SK-N-SH (cell line): ENCODE results near the gene COL23A1. TPM values are rescaled to one million over a fixed set of nuclear protein-coding genes. Genes with fewer than 3 reads are reported as not detected.

Experiments used
- CTCF ChIA-PET: fragments of 300-600, 350-600 bp; formaldehyde crosslinking; extraction: SDS; loops from one replicate; lab custom pipeline; 2021; lab: Yijun Ruan, JAX
- POLR2A ChIA-PET: fragments of 350-600 bp; sonication (Branson Sonifier 250); formaldehyde crosslinking; extraction: SDS; loops from one replicate; lab custom pipeline; 2020; ENCODE audit warnings: antibody characterized with exemption, inconsistent platforms; lab: Yijun Ruan, JAX
- DNase-seq: peaks from one replicate; pipeline ENCODE4 v3.0.0; 2012
- H2AFZ ChIP-seq: fragments of 200-600 bp; sonication (generic); 2 replicates; pipeline ENCODE4 v1.8.1; 2016; ENCODE audit warnings: antibody characterized with exemption, mild to moderate bottlenecking, low read depth
- H3F3A ChIP-seq: fragments of 200-600 bp; sonication (generic); replicated peaks from 2 replicates; pipeline ENCODE3; 2016; ENCODE audit warnings: antibody characterized with exemption, mild to moderate bottlenecking; ENCODE audit not compliant: insufficient read depth
- H3K27ac ChIP-seq, 2 experiments: fragments of 200-500 bp in 1 of 2; fragments of 200-600 bp in 1 of 2; sonication (Bioruptor generic) in 1 of 2; sonication (generic), shearing (Covaris generic) in 1 of 2; 2 replicates each; pipeline versions ENCODE4 v1.5.1 to v1.6.1; 2014 to 2016; ENCODE audit warnings: low read depth in 2 of 2, inconsistent platforms in 1 of 2, low read length in 1 of 2, mild to moderate bottlenecking in 1 of 2, mixed read lengths in 1 of 2
- H3K27me3 ChIP-seq: fragments of 200-600 bp; sonication (generic), shearing (Covaris generic); 2 replicates; pipeline ENCODE4 v1.6.1; 2016; ENCODE audit warnings: mixed run types; ENCODE audit not compliant: insufficient read depth
- H3K36me3 ChIP-seq, 2 experiments: fragments of 200-500 bp in 1 of 2; fragments of 200-600 bp in 1 of 2; sonication (Bioruptor generic) in 1 of 2; sonication (generic) in 1 of 2; replicated peaks in 1 of 2; 2 replicates each; pipeline versions ENCODE3 to v1.5.1; 2014 to 2016; ENCODE audit warnings: low read length in 1 of 2, mild to moderate bottlenecking in 1 of 2; ENCODE audit not compliant: insufficient read depth in 2 of 2, control insufficient read depth in 1 of 2
- H3K4me1 ChIP-seq, 2 experiments: fragments of 200-500 bp in 1 of 2; fragments of 200-600 bp in 1 of 2; sonication (Bioruptor generic) in 1 of 2; sonication (generic), shearing (Covaris generic) in 1 of 2; 2 replicates each; pipeline versions ENCODE4 v1.5.1 to v1.6.1; 2014 to 2016; ENCODE audit warnings: low read depth in 1 of 2, low read length in 1 of 2, mixed run types in 1 of 2; ENCODE audit not compliant: insufficient read depth in 2 of 2, control insufficient read depth in 1 of 2
- H3K4me2 ChIP-seq: fragments of 200-600 bp; sonication (generic), shearing (Covaris generic); 2 replicates; pipeline ENCODE4 v1.6.1; 2017; ENCODE audit warnings: mixed run types
- H3K4me3 ChIP-seq, 2 experiments: fragments of 200-500 bp in 1 of 2; fragments of 200-600 bp in 1 of 2; sonication (Bioruptor generic) in 1 of 2; sonication (generic), shearing (Covaris generic) in 1 of 2; 2 replicates each; pipeline versions ENCODE4 v1.5.1 to v1.8.1; 2014 to 2016; ENCODE audit warnings: low read depth in 2 of 2, inconsistent platforms in 1 of 2, low read length in 1 of 2, mild to moderate bottlenecking in 1 of 2, mixed read lengths in 1 of 2, moderate library complexity in 1 of 2
- H3K79me2 ChIP-seq: fragments of 200-600 bp; sonication (generic); 2 replicates; pipeline ENCODE4 v1.8.1; 2017; ENCODE audit warnings: mild to moderate bottlenecking; ENCODE audit not compliant: insufficient read depth
- H3K9ac ChIP-seq: fragments of 200-600 bp; sonication (generic); 2 replicates; pipeline ENCODE4 v1.6.1; 2017; ENCODE audit warnings: mixed run types
- H3K9me2 ChIP-seq: fragments of 200-600 bp; sonication (generic); 2 replicates; pipeline ENCODE4 v1.6.1; 2017; ENCODE audit warnings: mixed run types
- H3K9me3 ChIP-seq: fragments of 200-600 bp; sonication (generic); 2 replicates; pipeline ENCODE4 v1.6.1; 2017; ENCODE audit warnings: mixed run types, mild to moderate bottlenecking, moderate library complexity
- H4K20me1 ChIP-seq: fragments of 200-600 bp; sonication (generic); 2 replicates; pipeline ENCODE4 v1.6.1; 2017; ENCODE audit warnings: mild to moderate bottlenecking, mixed run types; ENCODE audit not compliant: insufficient read depth
- FOXJ3 ChIP-seq: sonication (generic); formaldehyde crosslinking; IDR thresholded peaks from 2 replicates; pipeline ENCODE4 v1.5.1; 2020; ENCODE audit warnings: mild to moderate bottlenecking, missing genetic modification reagents
- FOXM1 ChIP-seq: IDR thresholded peaks from 2 replicates; pipeline ENCODE4 v1.4.0; 2012; ENCODE audit warnings: low read depth, mild to moderate bottlenecking
- GABPA ChIP-seq: IDR thresholded peaks from 2 replicates; pipeline ENCODE4 v1.4.0; 2012; ENCODE audit warnings: low read depth, mild to moderate bottlenecking
- GATA2 ChIP-seq: sonication (generic); formaldehyde crosslinking; IDR thresholded peaks from 2 replicates; pipeline ENCODE4 v1.5.0; 2020; ENCODE audit warnings: mild to moderate bottlenecking, missing genetic modification reagents
- JUND ChIP-seq: IDR thresholded peaks from 2 replicates; pipeline ENCODE4 v1.4.0; 2012
- MEF2A ChIP-seq: IDR thresholded peaks from 2 replicates; pipeline ENCODE4 v1.4.0; 2012; ENCODE audit warnings: low read depth, borderline replicate concordance
- NFIC ChIP-seq: IDR thresholded peaks from 2 replicates; pipeline ENCODE4 v1.4.0; 2012; ENCODE audit warnings: borderline replicate concordance
- NRF1 ChIP-seq: IDR thresholded peaks from 2 replicates; pipeline ENCODE4 v1.6.1; 2012; ENCODE audit warnings: low read depth, mild to moderate bottlenecking, low read length
- POLR2AphosphoS5 ChIP-seq: IDR thresholded peaks from 2 replicates; pipeline ENCODE4 v1.6.1; 2012; ENCODE audit warnings: low read depth, low read length
- RAD21 ChIP-seq: IDR thresholded peaks from 2 replicates; pipeline ENCODE4 v1.6.1; 2012; ENCODE audit warnings: mild to moderate bottlenecking, low read length
- RCOR1 ChIP-seq: fragments of 150-350 bp; IDR thresholded peaks from 2 replicates; pipeline ENCODE4 v1.6.1; 2017; ENCODE audit warnings: antibody characterized with exemption, low read length
- RXRA ChIP-seq: IDR thresholded peaks from 2 replicates; pipeline ENCODE4 v1.4.0; 2012; ENCODE audit warnings: low read depth, mild to moderate bottlenecking, borderline replicate concordance
- SIN3A ChIP-seq: IDR thresholded peaks from 2 replicates; pipeline ENCODE4 v1.6.1; 2012; ENCODE audit warnings: low read depth, mild to moderate bottlenecking, low read length, moderate library complexity, borderline replicate concordance
- SMC3 ChIP-seq: IDR thresholded peaks from 2 replicates; pipeline ENCODE4 v1.6.1; 2012; ENCODE audit warnings: low read depth, low read length, improper control_type of control experiment
- WGBS: methylation state at CpG from one replicate; pipeline ENCODE4 v1.1.6; 2017; ENCODE audit warnings: low lambda C conversion rate; 5-methylcytosine and 5-hydroxymethylcytosine counted together
- polyA plus RNA-seq, 3 experiments: library from polyadenylated mRNA; depleted of rRNA; stranded (reverse); fragments of >200 nt; gene quantifications; 2 replicates each; pipeline ENCODE4 v1.2.3, GENCODE V29; 2012
- TF ChIP-seq, protein P1 (sequence below): fragments of 150-350 bp; IDR thresholded peaks from 2 replicates; pipeline ENCODE4 v1.6.1; 2017; ENCODE audit warnings: antibody characterized with exemption, low read length, low read depth, borderline replicate concordance
- TF ChIP-seq, protein P2 (sequence below): IDR thresholded peaks from 2 replicates; pipeline ENCODE4 v1.6.1; 2012; ENCODE audit warnings: mild to moderate bottlenecking, low read depth, low read length, moderate library complexity
- TF ChIP-seq, protein P3 (sequence below): fragments of 150-350 bp; IDR thresholded peaks from 2 replicates; pipeline ENCODE4 v1.6.1; 2016; ENCODE audit warnings: mild to moderate bottlenecking, low read depth, low read length

Gene COL23A1
- polyA plus RNA-seq, 1 of the 3 experiments (the other 2 are of a cell fraction) = 0.10 TPM

DNA sequence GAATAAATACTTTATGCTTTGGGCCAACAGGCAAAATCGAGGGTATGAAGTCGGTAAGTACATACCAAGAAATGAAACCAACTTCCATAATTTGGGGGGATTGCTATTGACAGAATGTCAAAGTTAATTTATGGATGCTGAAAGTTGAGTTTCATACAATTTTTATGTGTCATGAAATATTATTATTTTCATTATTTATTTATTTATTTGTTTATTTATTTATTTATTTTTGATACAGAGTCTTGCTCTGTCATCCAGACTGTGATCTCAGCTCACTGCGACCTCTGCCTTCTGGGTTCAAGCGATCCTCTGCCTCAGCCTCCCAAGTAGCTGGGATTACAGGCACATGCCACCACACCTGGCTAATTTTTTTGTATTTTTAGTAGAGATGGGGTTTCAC is 398.5 kb downstream of the COL23A1 start:
- ChIA-PET POLR2A (no interaction called here), CTCF (interaction anchor here (1.7 kb wide), 1 partner anchor 43 kb away, joined by 3 read pairs; no protein-coding TSS in a partner anchor)
- H3F3A ChIP-seq = no peaks in the 10 kb centered on the region
- H3K9me3 ChIP-seq = no peaks in the 10 kb centered on the region
- no peaks in the 10 kb centered on the region; a peak in 1 of 4 replicates for H3K4me1 ChIP-seq
- WGBS = 69% methylated on average over 4 of the region's 4 CpGs
- H3K27ac ChIP-seq = no peak overlapping the region
- no peak overlapping the region for H2AFZ ChIP-seq
- H3K79me2 ChIP-seq = no peaks in the 10 kb centered on the region
- H4K20me1 ChIP-seq = no peaks in the 10 kb centered on the region
- H3K27me3 ChIP-seq = no peaks in the 10 kb centered on the region; the same call in 1 of the 2 replicates
- H3K9me2 ChIP-seq = no peaks in the 10 kb centered on the region
- no peak for TF ChIP-seq NFIC
- no peak for TF ChIP-seq SIN3A
- TF ChIP-seq, protein P1, sequence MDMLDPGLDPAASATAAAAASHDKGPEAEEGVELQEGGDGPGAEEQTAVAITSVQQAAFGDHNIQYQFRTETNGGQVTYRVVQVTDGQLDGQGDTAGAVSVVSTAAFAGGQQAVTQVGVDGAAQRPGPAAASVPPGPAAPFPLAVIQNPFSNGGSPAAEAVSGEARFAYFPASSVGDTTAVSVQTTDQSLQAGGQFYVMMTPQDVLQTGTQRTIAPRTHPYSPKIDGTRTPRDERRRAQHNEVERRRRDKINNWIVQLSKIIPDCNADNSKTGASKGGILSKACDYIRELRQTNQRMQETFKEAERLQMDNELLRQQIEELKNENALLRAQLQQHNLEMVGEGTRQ = no peak
- no peak for TF ChIP-seq SMC3
- TF ChIP-seq POLR2AphosphoS5 = no peak
- TF ChIP-seq FOXJ3 (CRISPR knock-in tag) = no peak
- no peak for TF ChIP-seq GATA2
- no peak for TF ChIP-seq GABPA
- TF ChIP-seq JUND = no peak
- TF ChIP-seq MEF2A = no peak
- TF ChIP-seq, protein P2, sequence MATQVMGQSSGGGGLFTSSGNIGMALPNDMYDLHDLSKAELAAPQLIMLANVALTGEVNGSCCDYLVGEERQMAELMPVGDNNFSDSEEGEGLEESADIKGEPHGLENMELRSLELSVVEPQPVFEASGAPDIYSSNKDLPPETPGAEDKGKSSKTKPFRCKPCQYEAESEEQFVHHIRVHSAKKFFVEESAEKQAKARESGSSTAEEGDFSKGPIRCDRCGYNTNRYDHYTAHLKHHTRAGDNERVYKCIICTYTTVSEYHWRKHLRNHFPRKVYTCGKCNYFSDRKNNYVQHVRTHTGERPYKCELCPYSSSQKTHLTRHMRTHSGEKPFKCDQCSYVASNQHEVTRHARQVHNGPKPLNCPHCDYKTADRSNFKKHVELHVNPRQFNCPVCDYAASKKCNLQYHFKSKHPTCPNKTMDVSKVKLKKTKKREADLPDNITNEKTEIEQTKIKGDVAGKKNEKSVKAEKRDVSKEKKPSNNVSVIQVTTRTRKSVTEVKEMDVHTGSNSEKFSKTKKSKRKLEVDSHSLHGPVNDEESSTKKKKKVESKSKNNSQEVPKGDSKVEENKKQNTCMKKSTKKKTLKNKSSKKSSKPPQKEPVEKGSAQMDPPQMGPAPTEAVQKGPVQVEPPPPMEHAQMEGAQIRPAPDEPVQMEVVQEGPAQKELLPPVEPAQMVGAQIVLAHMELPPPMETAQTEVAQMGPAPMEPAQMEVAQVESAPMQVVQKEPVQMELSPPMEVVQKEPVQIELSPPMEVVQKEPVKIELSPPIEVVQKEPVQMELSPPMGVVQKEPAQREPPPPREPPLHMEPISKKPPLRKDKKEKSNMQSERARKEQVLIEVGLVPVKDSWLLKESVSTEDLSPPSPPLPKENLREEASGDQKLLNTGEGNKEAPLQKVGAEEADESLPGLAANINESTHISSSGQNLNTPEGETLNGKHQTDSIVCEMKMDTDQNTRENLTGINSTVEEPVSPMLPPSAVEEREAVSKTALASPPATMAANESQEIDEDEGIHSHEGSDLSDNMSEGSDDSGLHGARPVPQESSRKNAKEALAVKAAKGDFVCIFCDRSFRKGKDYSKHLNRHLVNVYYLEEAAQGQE = no peak
- H3K4me3 ChIP-seq = no peak overlapping the region
- H3K4me2 ChIP-seq = no peak overlapping the region
- no peaks in the 10 kb centered on the region for H3K36me3 ChIP-seq
- no peak for DNase-seq
- no peak overlapping the region for H3K9ac ChIP-seq

DNA sequence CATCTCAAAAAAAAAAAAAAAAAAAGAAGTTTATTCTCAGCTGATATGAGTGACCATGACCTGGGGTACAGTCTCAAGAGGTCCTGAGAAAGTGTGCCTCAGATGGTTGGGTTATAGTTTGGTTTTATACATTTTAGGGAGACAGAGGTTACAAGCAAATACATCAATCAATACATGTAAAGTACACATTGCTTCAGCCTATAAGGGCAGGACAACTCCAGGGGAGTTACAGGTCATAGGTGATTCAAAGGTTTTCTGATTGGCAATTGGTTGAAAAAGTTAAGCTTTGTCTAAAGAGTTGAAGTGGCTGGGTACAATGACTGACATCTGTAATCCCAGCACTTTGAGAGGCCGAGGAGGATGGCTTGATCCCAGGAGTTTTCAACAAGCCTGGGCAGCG is 400.8 kb downstream of the COL23A1 start:
- H2AFZ ChIP-seq = no peak overlapping the region
- no peaks in the 10 kb centered on the region; a peak in 1 of 4 replicates for H3K4me1 ChIP-seq
- H3K9ac ChIP-seq = no peak overlapping the region
- POLR2A ChIA-PET = interaction anchor here (0.9 kb wide), 1 partner anchor 15 kb away, joined by 3 read pairs; the partner anchor contains the start of gene HNRNPAB
- CTCF ChIA-PET = interaction anchor here (1.3 kb wide), 1 partner anchor 26 kb away, joined by 3 read pairs; no protein-coding TSS in a partner anchor
- no peaks in the 10 kb centered on the region; the same call in 1 of the 2 replicates for H3K27me3 ChIP-seq
- no peaks in the 10 kb centered on the region for H3K36me3 ChIP-seq
- no peaks in the 10 kb centered on the region for H3K9me2 ChIP-seq
- no peak for DNase-seq
- no peaks in the 10 kb centered on the region for H3K9me3 ChIP-seq
- no peaks in the 10 kb centered on the region for H3K79me2 ChIP-seq
- no peak overlapping the region for H3K27ac ChIP-seq
- WGBS = 38% methylated on average over 2 of the region's 2 CpGs
- H3F3A ChIP-seq = no peaks in the 10 kb centered on the region
- no peak overlapping the region for H3K4me3 ChIP-seq
- no peaks in the 10 kb centered on the region for H4K20me1 ChIP-seq
- H3K4me2 ChIP-seq = no peak overlapping the region
- no peak for TF ChIP-seq JUND
- no peak for TF ChIP-seq RXRA
- TF ChIP-seq, protein P1 = no peak
- no peak for TF ChIP-seq POLR2AphosphoS5
- no peak for TF ChIP-seq MEF2A
- TF ChIP-seq SIN3A = no peak
- TF ChIP-seq, protein P3, sequence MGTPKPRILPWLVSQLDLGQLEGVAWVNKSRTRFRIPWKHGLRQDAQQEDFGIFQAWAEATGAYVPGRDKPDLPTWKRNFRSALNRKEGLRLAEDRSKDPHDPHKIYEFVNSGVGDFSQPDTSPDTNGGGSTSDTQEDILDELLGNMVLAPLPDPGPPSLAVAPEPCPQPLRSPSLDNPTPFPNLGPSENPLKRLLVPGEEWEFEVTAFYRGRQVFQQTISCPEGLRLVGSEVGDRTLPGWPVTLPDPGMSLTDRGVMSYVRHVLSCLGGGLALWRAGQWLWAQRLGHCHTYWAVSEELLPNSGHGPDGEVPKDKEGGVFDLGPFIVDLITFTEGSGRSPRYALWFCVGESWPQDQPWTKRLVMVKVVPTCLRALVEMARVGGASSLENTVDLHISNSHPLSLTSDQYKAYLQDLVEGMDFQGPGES = no peak
- no peak for TF ChIP-seq FOXM1
- TF ChIP-seq SMC3 = no peak
- no peak for TF ChIP-seq RCOR1
- no peak for TF ChIP-seq NRF1
- no peak for TF ChIP-seq RAD21
